HepG2 (cell line): ENCODE measurements around the gene AFF1.

ENCODE experiments used
- CTCF ChIP-seq: sonication (generic); formaldehyde crosslinking; IDR thresholded peaks from 2 replicates; pipeline ENCODE4 v1.5.0; 2020; ENCODE audit warnings: mild to moderate bottlenecking, missing genetic modification reagents, moderate library complexity
- FOXM1 ChIP-seq: sonication (generic); formaldehyde crosslinking; IDR thresholded peaks from 2 replicates; pipeline ENCODE4 v1.5.0; 2020; ENCODE audit warnings: missing genetic modification reagents
- HDAC6 ChIP-seq: fragments of 200-600 bp; sonication (generic); IDR thresholded peaks from 2 replicates; pipeline ENCODE4 v1.7.0; 2017; ENCODE audit warnings: mild to moderate bottlenecking, antibody characterized with exemption, low read length, low read depth
- ZNF362 ChIP-seq: sonication (generic); formaldehyde crosslinking; IDR thresholded peaks from 2 replicates; pipeline ENCODE4 v1.4.0; 2020; ENCODE audit warnings: missing genetic modification reagents, mild to moderate bottlenecking, borderline replicate concordance

GRCh38 chr4:87128006-87128705 is 193.3 kb downstream of the AFF1 start:
- no peak for TF ChIP-seq CTCF (CRISPR knock-in tag)
- no peak for TF ChIP-seq ZNF362 (CRISPR knock-in tag)
- TF ChIP-seq HDAC6 = no peak
- no peak for TF ChIP-seq FOXM1
